MM.1S (cell line): Measurements from ENCODE around the gene AFAP1.

Source experiments
- DNase-seq: peaks from one replicate; pipeline ENCODE4 v3.0.0-alpha.2; 2015
- H2AFZ ChIP-seq: fragments of 300-600 bp; sonication (generic); 2 replicates; pipeline ENCODE4 v1.6.0; 2016; ENCODE audit warnings: antibody characterized with exemption, low read length
- H3F3A ChIP-seq: fragments of 300-600 bp; sonication (generic); 2 replicates; pipeline ENCODE4 v1.6.1; 2016; ENCODE audit warnings: mild to moderate bottlenecking, antibody characterized with exemption, low read length, moderate library complexity, mixed read lengths; ENCODE audit not compliant: insufficient read depth
- H3K27ac ChIP-seq: fragments of 300-600 bp; sonication (generic); 2 replicates; pipeline ENCODE4 v1.5.1; 2016; ENCODE audit warnings: mild to moderate bottlenecking, low read length
- H3K27me3 ChIP-seq: fragments of 300-600 bp; sonication (generic); replicated peaks from 2 replicates; pipeline ENCODE4 v1.6.0; 2016; ENCODE audit warnings: low read length; ENCODE audit not compliant: insufficient read depth
- H3K36me3 ChIP-seq: fragments of 300-600 bp; sonication (generic); replicated peaks from 2 replicates; pipeline ENCODE4 v1.6.1; 2016; ENCODE audit warnings: mild to moderate bottlenecking, low read length, mixed read lengths; ENCODE audit not compliant: insufficient read depth
- H3K4me1 ChIP-seq: fragments of 300-600 bp; sonication (generic); 2 replicates; pipeline ENCODE4 v1.6.1; 2016; ENCODE audit warnings: low read length, mixed read lengths
- H3K4me2 ChIP-seq: fragments of 300-600 bp; sonication (generic); 2 replicates; pipeline ENCODE4 v1.6.0; 2016; ENCODE audit warnings: low read depth, low read length
- H3K4me3 ChIP-seq: fragments of 300-600 bp; sonication (generic); 2 replicates; pipeline ENCODE4 v1.5.1; 2016; ENCODE audit warnings: low read length, mixed read lengths
- H3K79me2 ChIP-seq: fragments of 300-600 bp; sonication (generic); 2 replicates; pipeline ENCODE4 v1.6.1; 2016; ENCODE audit warnings: mixed run types, low read length, mixed read lengths
- H3K9ac ChIP-seq: fragments of 300-600 bp; sonication (generic); 2 replicates; pipeline ENCODE4 v1.6.1; 2016; ENCODE audit warnings: low read length, mixed read lengths
- H3K9me2 ChIP-seq: fragments of 300-600 bp; sonication (generic); replicated peaks from 2 replicates; pipeline ENCODE4 v1.6.1; 2016; ENCODE audit warnings: mild to moderate bottlenecking, low read length, mixed read lengths; ENCODE audit not compliant: insufficient read depth
- H3K9me3 ChIP-seq: fragments of 300-600 bp; sonication (generic); replicated peaks from 2 replicates; pipeline ENCODE4 v1.6.1; 2016; ENCODE audit warnings: mild to moderate bottlenecking, low read length, mixed read lengths; ENCODE audit not compliant: insufficient read depth
- H4K20me1 ChIP-seq: fragments of 300-600 bp; sonication (generic); 2 replicates; pipeline ENCODE4 v1.6.1; 2016; ENCODE audit warnings: mild to moderate bottlenecking, low read length, moderate library complexity, mixed read lengths; ENCODE audit not compliant: insufficient read depth
- CTCF ChIP-seq: fragments of 300-600 bp; sonication (generic); IDR thresholded peaks from 2 replicates; pipeline ENCODE4 v1.5.1; 2016; ENCODE audit warnings: antibody characterized with exemption, low read length, mixed read lengths
- EZH2 ChIP-seq: fragments of 300-600 bp; sonication (generic); optimal IDR thresholded peaks from 2 replicates; pipeline ENCODE3; 2017; ENCODE audit warnings: low read depth, mild to moderate bottlenecking, antibody characterized with exemption, low read length, mixed read lengths
- EZH2phosphoT487 ChIP-seq: fragments of 300-600 bp; sonication (generic); IDR thresholded peaks from 2 replicates; pipeline ENCODE4 v1.6.1; 2018; ENCODE audit warnings: antibody characterized with exemption, low read length

AFAP1 gene

GRCh38 chr4:7932287-7932686, 7.4 kb downstream of the AFAP1 start:
- H3K27me3 ChIP-seq = peaks cover 95% of the 10 kb centered on the region
- no peak overlapping the region for H3K9ac ChIP-seq
- no peaks in the 10 kb centered on the region for H3K9me2 ChIP-seq
- no peak for DNase-seq
- H3K9me3 ChIP-seq = no peaks in the 10 kb centered on the region
- H4K20me1 ChIP-seq = no peaks in the 10 kb centered on the region
- H3K4me3 ChIP-seq = no peak overlapping the region
- no peaks in the 10 kb centered on the region for H3K36me3 ChIP-seq
- H3K4me2 ChIP-seq = no peak overlapping the region
- no peak for TF ChIP-seq CTCF
- TF ChIP-seq EZH2phosphoT487 = no peak
- H3K4me1 ChIP-seq = no peaks in the 10 kb centered on the region
- H3K27ac ChIP-seq = no peak overlapping the region
- no peak overlapping the region for H2AFZ ChIP-seq
- no peaks in the 10 kb centered on the region for H3F3A ChIP-seq
- H3K79me2 ChIP-seq = no peaks in the 10 kb centered on the region

DNA sequence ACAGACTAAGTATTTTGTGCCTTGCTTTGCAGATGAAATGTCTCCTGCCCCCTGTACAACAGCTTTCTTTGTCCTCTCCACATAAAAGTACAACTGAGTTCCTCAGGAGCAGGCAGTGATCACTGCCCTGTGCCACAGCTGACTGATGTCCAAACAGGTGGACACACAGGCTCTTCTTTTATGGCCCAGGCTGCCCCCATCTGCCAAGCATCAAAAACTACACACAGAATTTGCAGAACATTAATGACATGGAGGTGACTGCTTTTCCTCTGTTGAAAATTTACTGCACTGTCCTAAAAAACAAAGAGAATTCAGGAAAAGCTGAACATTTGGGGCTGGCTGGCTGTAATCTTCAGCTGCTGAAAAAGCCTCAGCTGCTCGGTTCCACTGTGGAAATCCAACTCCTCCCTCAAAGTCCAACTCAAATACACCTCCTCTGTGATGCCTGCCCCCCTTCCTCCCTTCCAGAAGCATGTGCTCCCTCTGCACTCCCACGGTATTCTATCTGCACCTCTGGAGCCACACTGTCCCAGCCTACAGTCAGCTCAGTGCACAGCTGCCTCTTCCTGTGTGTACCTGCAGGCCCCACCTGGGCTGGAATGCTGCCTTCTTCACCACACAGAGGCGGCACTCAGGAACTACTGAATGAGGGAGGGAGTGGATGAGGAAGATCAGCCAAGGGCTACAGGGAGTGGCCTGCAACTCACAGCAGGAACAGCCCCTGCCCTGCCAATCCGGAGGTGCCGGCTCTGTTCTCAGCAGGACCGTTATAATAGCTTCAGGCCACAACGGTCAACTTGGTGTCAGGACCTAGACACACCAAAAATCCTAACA, 10.3 kb downstream of the AFAP1 start:
- Histone ChIP-seq H3K9ac (no peak overlapping the region), H4K20me1 (no peaks in the 10 kb centered on the region), H3K4me1 (no peaks in the 10 kb centered on the region), H3K27ac (no peak overlapping the region), H3K4me2 (no peak overlapping the region), H3K36me3 (no peaks in the 10 kb centered on the region), H3F3A (no peaks in the 10 kb centered on the region), H3K79me2 (no peaks in the 10 kb centered on the region), H3K4me3 (no peak overlapping the region), H2AFZ (no peak overlapping the region), H3K27me3 (peaks cover 95% of the 10 kb centered on the region), H3K9me3 (no peaks in the 10 kb centered on the region), H3K9me2 (no peaks in the 10 kb centered on the region)
- no peak for DNase-seq
- TF ChIP-seq CTCF (no peak), EZH2phosphoT487 (no peak), EZH2 (no peak)

- no peaks in the 10 kb centered on the region for H3K9me2 ChIP-seq
- H3K4me2 ChIP-seq = no peak overlapping the region
- H4K20me1 ChIP-seq = no peaks in the 10 kb centered on the region
- TF ChIP-seq EZH2phosphoT487 = no peak
- TF ChIP-seq EZH2 = no peak
- no peak for TF ChIP-seq CTCF
- no peak for DNase-seq
- H3K79me2 ChIP-seq = no peaks in the 10 kb centered on the region
- no peaks in the 10 kb centered on the region for H3K9me3 ChIP-seq
- no peak overlapping the region for H3K27ac ChIP-seq
- no peaks in the 10 kb centered on the region for H3K4me1 ChIP-seq
- H3F3A ChIP-seq = no peaks in the 10 kb centered on the region
- no peak overlapping the region for H3K9ac ChIP-seq
- H3K36me3 ChIP-seq = no peaks in the 10 kb centered on the region
- H3K4me3 ChIP-seq = no peak overlapping the region
- H2AFZ ChIP-seq = no peak overlapping the region
- peaks cover 95% of the 10 kb centered on the region for H3K27me3 ChIP-seq
These were observed 10.9 kb downstream of the AFAP1 start for GRCh38 chr4:7928711-7929110.
